ENCODE data around the gene SPG21. TPM values are rescaled to one million over a fixed set of nuclear protein-coding genes. Genes with fewer than 3 reads are reported as not detected.
A peak's percentile ranks its signal among the peaks of the same experiment; 100 is the strongest.
"Not testable (repeated sequence)": the region's sequence is repeated elsewhere in the genome, so short reads cannot be mapped to it uniquely, and the experiment has no call there.

The SPG21 gene
- total RNA-seq, 2 donors from 2014 or later, result 39.1 to 67.9 TPM

DNA sequence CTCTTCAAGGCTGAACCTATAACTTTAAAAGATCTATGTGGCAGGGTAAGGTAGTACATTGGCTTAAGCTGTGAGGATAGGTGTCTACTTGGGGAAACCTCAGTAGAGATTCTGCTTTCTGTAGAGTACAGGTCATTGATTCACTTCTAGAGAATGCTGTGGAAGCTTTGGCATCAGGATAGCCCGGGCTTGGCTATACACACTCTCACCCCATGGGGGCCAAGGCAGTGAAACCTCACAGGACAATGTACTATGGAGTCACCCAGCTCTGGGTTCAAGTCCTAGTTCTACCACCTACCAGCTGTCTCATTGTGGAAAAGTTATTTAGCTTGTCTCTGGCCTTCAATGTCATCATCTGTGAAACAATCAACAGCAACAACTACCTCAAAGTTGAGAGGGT, 30.7 kb upstream of the SPG21 start:
- no peaks in the 10 kb centered on the region for H3K9me3 Mint-ChIP-seq
- no peak for ATAC-seq
- no peak for DNase-seq (ENCODE audit: low spot score)
- no peaks in the 10 kb centered on the region for H3K27me3 Mint-ChIP-seq
- no peak overlapping the region for H3K27ac Mint-ChIP-seq
- H3K4me3 Mint-ChIP-seq, result no peak overlapping the region
- H3K4me1 Mint-ChIP-seq (ENCODE audit: low read depth in 2 of 2), result peaks cover 0 to 3% of the 10 kb centered on the region in 2 donors
- peaks cover 39% of the 10 kb centered on the region for H3K36me3 Mint-ChIP-seq

DNA sequence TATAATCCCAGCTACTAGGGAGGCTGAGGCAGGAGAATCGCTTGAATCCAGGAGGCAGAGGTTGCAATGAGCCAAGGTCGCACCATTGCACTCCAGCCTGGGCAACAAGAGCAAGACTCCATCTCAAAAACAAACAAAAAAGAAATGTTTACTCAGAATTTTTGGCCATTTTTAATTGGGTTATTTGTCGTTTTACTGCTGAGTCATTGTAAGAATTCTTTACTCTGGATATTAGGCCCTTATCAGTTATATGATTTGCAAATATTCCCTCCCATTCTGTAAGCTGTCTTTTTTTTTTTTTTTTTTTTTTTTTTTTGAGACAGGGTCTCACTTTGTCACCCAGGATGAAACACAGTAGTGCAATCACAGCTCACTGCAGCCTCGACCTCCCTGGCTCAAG, 21.5 kb upstream of the SPG21 start:
- ATAC-seq; H3K9me3 Mint-ChIP-seq; H3K27ac Mint-ChIP-seq; H3K27me3 Mint-ChIP-seq; DNase-seq (ENCODE audit: low spot score); H3K4me1 Mint-ChIP-seq (ENCODE audit: low read depth in 2 of 2); H3K4me3 Mint-ChIP-seq: not testable (repeated sequence)
- peaks cover 29% of the 10 kb centered on the region for H3K36me3 Mint-ChIP-seq

DNA sequence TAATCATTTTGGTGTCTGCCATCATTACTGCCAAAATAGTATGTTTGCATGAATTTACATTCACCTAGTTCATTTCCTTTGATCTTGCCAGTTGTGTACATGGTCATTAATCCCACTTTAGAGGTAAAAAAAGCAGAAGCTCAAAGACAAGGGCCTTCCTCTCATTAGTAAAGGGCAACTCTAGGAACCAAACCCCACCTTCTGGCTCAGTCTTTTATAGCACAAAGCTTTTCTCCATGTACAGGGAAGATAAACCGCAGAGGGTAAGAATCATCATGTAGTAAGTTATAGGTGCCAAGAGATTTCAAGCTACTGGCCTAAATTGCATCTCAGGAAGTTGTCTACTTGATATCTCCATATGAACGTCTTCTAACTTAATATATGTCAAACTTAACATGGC, 19.3 kb upstream of the SPG21 start:
- DNase-seq (ENCODE audit: low spot score), result no peak
- H3K27me3 Mint-ChIP-seq, result no peaks in the 10 kb centered on the region
- H3K4me3 Mint-ChIP-seq, result no peak overlapping the region
- ATAC-seq, result no peak
- no peaks in the 10 kb centered on the region for H3K4me1 Mint-ChIP-seq (ENCODE audit: low read depth in 2 of 2)
- H3K9me3 Mint-ChIP-seq, result peaks cover 3% of the 10 kb centered on the region
- H3K36me3 Mint-ChIP-seq, result peaks cover 15% of the 10 kb centered on the region
- H3K27ac Mint-ChIP-seq, result no peak overlapping the region

DNA sequence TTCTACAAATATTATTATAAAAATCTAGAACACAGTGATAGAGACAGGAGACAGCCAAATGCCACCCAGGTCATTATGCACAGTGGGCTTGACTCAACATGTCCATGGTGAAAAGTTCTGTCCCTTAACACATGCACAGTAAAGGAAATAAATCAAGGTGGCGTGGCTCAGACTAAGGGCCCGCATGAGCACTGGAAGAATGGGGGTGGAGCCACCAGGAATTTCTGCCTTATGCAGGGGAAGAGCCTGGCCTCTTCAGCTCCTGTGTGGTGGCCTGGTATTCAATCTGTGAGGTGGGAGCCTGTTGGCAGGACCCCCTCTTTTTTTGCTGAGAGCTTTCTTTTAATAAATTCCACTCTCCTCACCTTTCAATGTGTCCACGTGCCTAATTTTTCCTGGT, 17.2 kb upstream of the SPG21 start:
- Mint-ChIP-seq H3K27me3 (no peaks in the 10 kb centered on the region), H3K36me3 (no peaks in the 10 kb centered on the region), H3K4me1 (ENCODE audit: low read depth in 2 of 2) (no peaks in the 10 kb centered on the region), H3K4me3 (no peak overlapping the region), H3K27ac (no peak overlapping the region), H3K9me3 (no peaks in the 10 kb centered on the region)
- ATAC-seq (no peak), DNase-seq (ENCODE audit: low spot score) (no peak)

DNA sequence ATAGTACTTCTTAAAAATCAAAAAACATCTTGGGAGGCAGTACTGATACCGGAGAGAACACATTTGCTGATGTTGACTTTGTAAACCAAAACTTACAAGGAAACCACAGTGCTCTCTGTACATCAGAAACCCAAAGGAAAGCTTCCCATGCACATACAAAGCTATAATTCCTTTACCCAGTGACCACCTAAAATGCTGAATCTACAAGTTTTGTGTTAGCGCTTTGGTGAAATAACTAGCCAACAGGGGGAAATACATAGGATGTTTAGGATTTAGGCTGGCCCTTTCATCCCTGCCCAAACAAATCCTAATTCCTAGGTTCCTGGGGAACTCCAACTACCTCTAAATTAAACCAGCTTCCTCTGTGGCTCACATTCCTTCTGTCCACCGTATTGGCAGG, 15.3 kb upstream of the SPG21 start:
- no peaks in the 10 kb centered on the region for H3K27me3 Mint-ChIP-seq
- H3K4me1 Mint-ChIP-seq (ENCODE audit: low read depth in 2 of 2), result no peaks in the 10 kb centered on the region
- ATAC-seq, result no peak
- DNase-seq (ENCODE audit: low spot score), result no peak
- no peaks in the 10 kb centered on the region for H3K9me3 Mint-ChIP-seq
- no peak overlapping the region for H3K4me3 Mint-ChIP-seq
- no peaks in the 10 kb centered on the region for H3K36me3 Mint-ChIP-seq
- H3K27ac Mint-ChIP-seq, result no peak overlapping the region

DNA sequence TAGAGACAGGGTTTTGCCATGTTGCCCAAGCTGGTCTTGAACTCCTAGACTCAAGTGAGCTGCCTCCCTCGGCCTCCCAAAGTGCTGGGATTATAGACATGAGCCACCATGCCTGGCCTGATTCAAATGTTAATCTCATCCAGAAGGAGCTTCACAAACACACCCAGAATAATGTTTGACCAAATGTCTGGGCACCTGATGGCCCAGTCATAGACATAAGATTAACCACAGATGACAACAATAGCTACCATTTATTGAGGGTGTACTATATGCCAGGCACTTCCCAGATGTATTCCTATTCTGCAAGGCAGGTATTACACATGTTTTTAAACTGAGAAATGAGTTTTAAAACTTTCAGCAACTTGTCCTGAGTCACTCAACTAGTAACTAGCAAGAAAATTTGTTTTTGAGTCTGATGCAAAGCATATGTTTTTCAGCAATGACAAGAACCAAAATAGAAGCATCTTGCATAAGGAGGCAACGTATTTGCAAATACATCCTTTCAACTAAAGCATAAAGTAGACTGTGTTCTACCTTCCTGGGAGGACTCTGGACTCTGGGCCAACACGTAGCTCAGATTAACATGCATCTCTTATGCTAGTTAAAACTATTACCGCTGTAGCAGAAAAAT, 8.1 kb upstream of the SPG21 start:
- H3K27ac Mint-ChIP-seq, result no peak overlapping the region
- no peak for ATAC-seq

DNA sequence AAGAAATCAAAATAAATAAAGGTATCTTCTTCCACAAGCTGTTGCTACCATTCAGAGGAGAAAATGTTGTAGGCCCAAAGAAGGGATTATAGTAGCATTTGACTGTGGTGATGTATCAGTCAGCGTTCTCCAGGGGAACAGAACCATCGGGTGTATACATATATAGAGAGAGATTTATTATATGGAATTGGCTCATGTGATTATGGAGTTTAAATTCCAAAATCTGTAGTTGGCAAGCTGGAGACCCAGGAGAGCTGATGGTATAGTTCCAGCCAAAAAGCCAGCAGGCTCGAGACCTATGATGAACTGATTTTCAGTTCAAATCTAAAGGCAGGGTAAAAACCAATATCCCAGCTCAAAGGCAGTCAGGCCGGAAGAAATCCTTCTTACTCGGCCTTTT, 7.4 kb upstream of the SPG21 start:
- ATAC-seq (no peak), DNase-seq (ENCODE audit: low spot score) (no peak)
- Mint-ChIP-seq H3K27ac (no peak overlapping the region), H3K4me1 (ENCODE audit: low read depth in 2 of 2) (peaks cover 4 to 5% of the 10 kb centered on the region in 2 donors), H3K4me3 (no peak overlapping the region), H3K9me3 (no peaks in the 10 kb centered on the region), H3K36me3 (no peaks in the 10 kb centered on the region), H3K27me3 (no peaks in the 10 kb centered on the region)

More for the DNA sequence above, 8.1 kb upstream of the SPG21 start:
- Mint-ChIP-seq H3K4me3 (no peak overlapping the region), H3K4me1 (ENCODE audit: low read depth in 2 of 2) (peaks cover 4% of the 10 kb centered on the region in 2 donors), H3K9me3 (no peaks in the 10 kb centered on the region), H3K36me3 (no peaks in the 10 kb centered on the region), H3K27me3 (no peaks in the 10 kb centered on the region)
- DNase-seq (ENCODE audit: low spot score), result no peak

DNA sequence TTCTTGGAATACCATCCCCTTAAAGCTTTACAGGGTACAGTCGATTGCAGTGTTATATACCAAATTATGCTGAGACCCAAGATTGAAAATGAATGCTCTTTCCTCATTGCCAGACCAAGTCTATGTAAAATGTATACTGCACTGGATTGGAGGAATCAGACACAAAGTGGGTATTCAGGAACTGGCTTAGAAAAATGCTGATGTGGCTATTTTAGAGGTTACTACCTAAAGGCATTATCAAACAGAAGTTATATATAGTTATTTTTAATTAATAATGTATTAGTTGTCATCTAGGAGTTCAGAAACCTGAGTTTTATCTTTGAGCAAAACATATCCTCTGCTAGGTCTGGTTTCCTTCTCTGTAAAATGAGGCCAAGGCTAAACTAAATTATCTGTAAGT, 3.6 kb upstream of the SPG21 start:
- Mint-ChIP-seq H3K27me3 (no peaks in the 10 kb centered on the region), H3K4me3 (peak overlapping the region; percentile 47), H3K36me3 (peaks cover 5% of the 10 kb centered on the region), H3K4me1 (ENCODE audit: low read depth in 2 of 2) (peaks cover 22 to 27% of the 10 kb centered on the region in 2 donors), H3K9me3 (no peaks in the 10 kb centered on the region), H3K27ac (no peak overlapping the region)
- DNase-seq (ENCODE audit: low spot score) (no peak), ATAC-seq (no peak)

DNA sequence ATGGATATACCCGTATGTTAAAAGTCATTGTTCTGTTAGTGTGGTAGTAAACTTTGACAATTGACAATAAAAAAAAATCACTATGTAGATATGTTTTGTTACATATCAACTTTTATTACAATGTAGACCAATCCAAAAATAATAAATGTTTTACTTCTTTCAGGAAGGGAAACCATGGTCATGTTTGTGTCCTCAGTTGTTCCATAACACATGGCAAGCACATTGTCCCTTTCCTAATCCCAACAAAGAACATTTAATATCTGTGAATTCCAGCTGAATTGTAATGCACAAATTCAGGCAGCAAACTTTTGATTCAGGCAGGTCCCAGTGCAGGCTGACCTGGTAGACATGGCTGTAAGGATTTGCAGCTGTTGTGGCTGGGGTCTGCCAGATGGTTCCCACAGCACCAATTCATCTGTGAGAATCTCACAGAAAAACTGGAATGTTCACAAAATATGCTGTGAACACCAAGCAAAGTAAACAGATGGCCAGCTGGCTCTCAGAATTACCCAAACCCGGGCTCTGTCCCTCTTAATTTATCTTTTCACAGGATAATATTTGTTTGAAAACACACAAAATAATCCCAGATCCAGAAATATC, 1.9 kb upstream of the SPG21 start:
- Mint-ChIP-seq H3K4me1 (ENCODE audit: low read depth in 2 of 2) (peaks cover 27 to 37% of the 10 kb centered on the region in 2 donors), H3K27ac (no peak overlapping the region), H3K4me3 (no peak overlapping the region), H3K9me3 (no peaks in the 10 kb centered on the region), H3K36me3 (peaks cover 5% of the 10 kb centered on the region), H3K27me3 (no peaks in the 10 kb centered on the region)
- ATAC-seq (no peak), DNase-seq (ENCODE audit: low spot score) (no peak)

DNA sequence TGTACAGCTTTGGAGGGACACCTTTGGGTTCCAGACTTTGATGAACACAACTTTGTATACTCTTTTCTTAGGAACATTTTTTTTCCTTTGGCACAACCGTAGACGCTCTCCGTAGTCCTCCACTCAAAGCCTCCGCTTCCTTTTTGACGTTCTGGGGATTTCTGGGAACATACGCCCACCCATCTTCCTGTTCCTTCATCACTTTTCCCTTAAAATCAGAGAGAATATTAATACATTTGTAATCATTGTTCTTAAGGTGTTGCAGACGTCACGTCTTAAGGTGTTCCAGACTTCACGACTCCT, 405 bp upstream of the SPG21 start:
- ATAC-seq (no peak), DNase-seq (ENCODE audit: low spot score) (no peak)
- H3K4me1 Mint-ChIP-seq (ENCODE audit: low read depth in 2 of 2), result peaks cover 32 to 43% of the 10 kb centered on the region in 2 donors
- H3K9me3 Mint-ChIP-seq, result no peaks in the 10 kb centered on the region
- H3K27ac Mint-ChIP-seq, result peak overlapping the region; percentile 72 to 97
- peaks cover 5% of the 10 kb centered on the region for H3K36me3 Mint-ChIP-seq
- no peaks in the 10 kb centered on the region for H3K27me3 Mint-ChIP-seq
- peak overlapping the region; percentile 100 for H3K4me3 Mint-ChIP-seq

DNA sequence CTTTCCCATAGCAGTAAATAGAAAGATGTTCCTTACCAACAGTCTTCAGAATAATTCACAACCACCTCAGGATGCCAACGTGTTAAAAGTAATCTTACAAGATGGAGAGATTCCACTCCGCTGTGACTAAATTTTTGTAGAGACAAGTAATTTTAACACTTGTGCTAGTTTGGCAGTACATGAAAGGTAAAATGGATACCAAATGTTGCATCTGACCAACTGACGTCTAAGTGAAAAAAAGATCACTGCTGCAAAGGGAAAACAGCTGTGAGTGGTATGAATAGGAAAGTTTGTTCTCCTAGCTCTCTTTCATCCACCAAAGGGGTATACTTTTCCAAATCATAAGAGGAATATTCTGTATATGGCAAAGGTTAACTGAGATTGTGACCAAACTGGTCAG, 2.6 kb downstream of the SPG21 start:
- Mint-ChIP-seq H3K9me3 (no peaks in the 10 kb centered on the region), H3K4me3 (no peak overlapping the region), H3K4me1 (ENCODE audit: low read depth in 2 of 2) (peaks cover 34 to 40% of the 10 kb centered on the region in 2 donors), H3K27me3 (no peaks in the 10 kb centered on the region), H3K27ac (no peak overlapping the region), H3K36me3 (peaks cover 5% of the 10 kb centered on the region)
- DNase-seq (ENCODE audit: low spot score) (no peak), ATAC-seq (no peak)

DNA sequence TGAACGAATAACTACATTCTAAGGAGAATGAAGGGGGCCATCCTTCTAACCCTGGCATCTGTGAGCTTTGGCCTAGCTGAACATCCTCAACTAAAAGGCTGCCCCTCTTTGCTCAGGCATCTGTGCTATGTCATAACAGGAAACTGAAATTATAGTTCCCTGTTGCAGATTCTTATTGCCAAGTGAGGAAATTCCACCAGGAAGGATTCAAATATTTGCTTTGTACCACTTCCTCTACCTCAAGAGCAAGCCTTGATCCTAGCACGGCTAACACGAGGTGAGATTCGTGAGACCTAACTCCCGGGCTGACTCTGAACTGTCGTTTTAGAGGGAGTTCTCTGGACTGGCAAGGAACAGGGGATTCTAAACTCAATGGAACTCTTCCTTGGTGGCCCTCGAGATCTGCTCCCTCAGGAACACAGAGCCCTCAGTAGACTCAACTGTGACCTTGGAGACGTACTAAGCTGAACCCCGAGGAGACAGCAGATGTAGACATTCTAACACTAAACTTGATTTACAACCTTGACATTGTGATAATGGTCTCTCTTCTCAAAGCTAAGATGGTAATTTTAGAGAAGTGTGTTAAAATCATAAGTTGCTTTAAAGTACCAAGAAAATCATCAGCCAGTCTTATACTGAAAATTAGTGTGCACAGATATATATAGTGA, 4.2 kb downstream of the SPG21 start:
- Mint-ChIP-seq H3K9me3 (no peaks in the 10 kb centered on the region), H3K36me3 (peaks cover 5% of the 10 kb centered on the region), H3K4me1 (ENCODE audit: low read depth in 2 of 2) (peaks cover 30 to 36% of the 10 kb centered on the region in 2 donors), H3K4me3 (no peak overlapping the region), H3K27ac (peak overlapping the region in 1 of 2 donors; percentile 12), H3K27me3 (no peaks in the 10 kb centered on the region)
- no peak for ATAC-seq
- no peak for DNase-seq (ENCODE audit: low spot score)

DNA sequence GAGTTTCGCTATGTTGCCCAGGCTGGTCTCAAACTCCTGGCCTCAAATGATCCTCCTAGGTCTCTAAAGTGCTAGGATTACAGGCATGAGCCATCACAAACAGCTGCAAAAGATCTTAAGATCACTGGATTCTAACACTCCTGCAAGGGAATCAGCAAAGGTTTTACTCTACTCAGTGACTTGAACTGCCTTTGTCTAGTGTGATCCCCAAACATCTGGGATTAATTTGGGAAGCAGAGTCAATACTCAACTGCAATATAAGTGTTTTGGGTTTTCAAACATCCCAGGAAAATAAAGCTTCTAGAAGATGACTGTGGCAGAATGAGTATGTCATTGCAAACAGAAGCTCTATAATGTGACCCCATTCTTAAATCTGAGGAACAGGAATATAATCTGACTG, 7.2 kb downstream of the SPG21 start:
- no peaks in the 10 kb centered on the region for H3K27me3 Mint-ChIP-seq
- peaks cover 11% of the 10 kb centered on the region for H3K36me3 Mint-ChIP-seq
- H3K27ac Mint-ChIP-seq, result no peak overlapping the region
- no peak overlapping the region for H3K4me3 Mint-ChIP-seq
- H3K4me1 Mint-ChIP-seq (ENCODE audit: low read depth in 2 of 2), result peaks cover 11 to 15% of the 10 kb centered on the region in 2 donors
- DNase-seq (ENCODE audit: low spot score), result no peak
- no peaks in the 10 kb centered on the region for H3K9me3 Mint-ChIP-seq
- no peak for ATAC-seq

DNA sequence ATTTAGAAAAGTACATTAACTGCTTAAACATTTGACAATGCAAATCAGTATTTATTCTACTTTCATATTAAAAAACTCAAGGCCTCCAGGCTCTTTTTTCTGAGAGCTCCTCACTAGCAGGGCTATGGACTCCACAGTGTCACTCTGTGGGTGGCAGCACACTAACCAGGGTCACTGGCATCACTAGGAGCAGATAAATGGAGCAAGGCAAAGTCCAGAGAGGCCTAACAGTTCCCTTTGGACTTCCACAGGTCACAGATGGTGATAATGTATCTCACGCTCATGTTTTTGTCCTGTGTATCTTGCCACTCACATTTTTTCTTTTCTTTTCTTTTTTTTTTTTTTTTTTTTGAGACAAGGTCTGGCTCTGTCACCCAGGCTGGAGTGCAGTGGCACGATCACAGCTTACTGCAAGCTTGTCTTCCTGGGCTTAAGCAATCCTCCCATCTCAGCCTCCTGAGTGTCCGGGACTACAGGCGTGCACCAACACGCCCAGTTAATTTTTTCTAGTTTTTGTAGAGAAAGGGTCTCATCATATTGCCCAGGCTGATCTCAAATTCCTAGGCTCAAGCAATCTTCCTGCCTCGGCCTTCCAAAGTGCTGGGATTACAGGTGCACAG, 7.8 kb downstream of the SPG21 start:
- Mint-ChIP-seq H3K4me3 (no peak overlapping the region), H3K27ac (no peak overlapping the region), H3K9me3 (no peaks in the 10 kb centered on the region), H3K27me3 (no peaks in the 10 kb centered on the region), H3K4me1 (ENCODE audit: low read depth in 2 of 2) (peaks cover 11% of the 10 kb centered on the region in 2 donors), H3K36me3 (peaks cover 11% of the 10 kb centered on the region)
- ATAC-seq (no peak), DNase-seq (ENCODE audit: low spot score) (no peak)

Measured in natural killer cell treated with Interleukin-12 subunit alpha and Interleukin-12 subunit beta and Interleukin-15 and Interleukin-18, amount 100 ng/mL, for 72 hours (primary cell).